ENCODE results near the gene DNM2. TPM values are rescaled to one million over a fixed set of nuclear protein-coding genes. Genes with fewer than 3 reads are reported as not detected.
"Not testable (repeated sequence)": the region's sequence is repeated elsewhere in the genome, so short reads cannot be mapped to it uniquely, and the experiment has no call there.

The DNM2 gene
- total and polyA plus RNA-seq, 8 donors: 77.8 to 541 (median 277) TPM

DNA sequence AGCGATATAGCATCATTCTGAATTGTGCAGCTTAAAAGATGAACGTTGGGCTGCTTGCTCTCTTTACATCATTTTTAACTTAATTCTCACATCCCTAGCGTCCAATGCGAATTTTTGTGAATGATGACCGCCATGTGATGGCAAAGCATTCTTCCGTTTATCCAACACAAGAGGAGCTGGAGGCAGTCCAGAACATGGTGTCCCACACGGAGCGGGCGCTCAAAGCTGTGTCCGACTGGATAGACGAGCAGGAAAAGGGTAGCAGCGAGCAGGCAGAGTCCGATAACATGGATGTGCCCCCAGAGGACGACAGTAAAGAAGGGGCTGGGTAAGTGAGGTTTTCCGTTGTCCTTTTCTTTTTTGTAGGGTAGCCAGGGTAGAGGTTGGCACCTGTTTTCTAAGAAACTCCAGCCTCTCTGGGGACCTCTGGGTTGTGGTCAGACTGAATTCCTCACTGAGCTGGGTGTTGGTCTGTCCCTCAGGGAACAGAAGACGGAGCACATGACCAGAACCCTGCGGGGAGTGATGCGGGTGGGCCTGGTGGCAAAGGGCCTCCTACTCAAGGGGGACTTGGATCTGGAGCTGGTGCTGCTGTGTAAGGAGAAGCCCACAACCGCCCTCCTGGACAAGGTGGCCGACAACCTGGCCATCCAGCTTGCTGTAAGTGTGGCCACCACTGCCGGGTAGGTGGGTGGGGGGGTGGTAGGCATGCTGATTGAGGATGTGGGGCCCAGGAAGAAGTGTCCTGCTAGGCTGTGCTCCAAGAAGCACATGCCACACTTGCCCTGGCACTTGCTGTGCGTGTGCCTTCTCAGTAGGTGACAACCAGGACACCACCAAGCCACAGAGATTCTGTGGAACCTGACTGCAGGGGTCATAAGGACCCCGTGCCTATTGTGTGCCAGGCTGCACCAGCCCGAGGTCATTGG is 46.7 kb upstream of the DNM2 start:
- no peak for DNase-seq
- no peak overlapping the region for H3K4me3 ChIP-seq
- peaks cover 24 to 66% (median 63%) of the 10 kb centered on the region in 4 donors for H3K36me3 ChIP-seq
- no peak for TF ChIP-seq POLR2AphosphoS5 (IDR thresholded peaks at IDR 0.05)
- TF ChIP-seq, protein P1, sequence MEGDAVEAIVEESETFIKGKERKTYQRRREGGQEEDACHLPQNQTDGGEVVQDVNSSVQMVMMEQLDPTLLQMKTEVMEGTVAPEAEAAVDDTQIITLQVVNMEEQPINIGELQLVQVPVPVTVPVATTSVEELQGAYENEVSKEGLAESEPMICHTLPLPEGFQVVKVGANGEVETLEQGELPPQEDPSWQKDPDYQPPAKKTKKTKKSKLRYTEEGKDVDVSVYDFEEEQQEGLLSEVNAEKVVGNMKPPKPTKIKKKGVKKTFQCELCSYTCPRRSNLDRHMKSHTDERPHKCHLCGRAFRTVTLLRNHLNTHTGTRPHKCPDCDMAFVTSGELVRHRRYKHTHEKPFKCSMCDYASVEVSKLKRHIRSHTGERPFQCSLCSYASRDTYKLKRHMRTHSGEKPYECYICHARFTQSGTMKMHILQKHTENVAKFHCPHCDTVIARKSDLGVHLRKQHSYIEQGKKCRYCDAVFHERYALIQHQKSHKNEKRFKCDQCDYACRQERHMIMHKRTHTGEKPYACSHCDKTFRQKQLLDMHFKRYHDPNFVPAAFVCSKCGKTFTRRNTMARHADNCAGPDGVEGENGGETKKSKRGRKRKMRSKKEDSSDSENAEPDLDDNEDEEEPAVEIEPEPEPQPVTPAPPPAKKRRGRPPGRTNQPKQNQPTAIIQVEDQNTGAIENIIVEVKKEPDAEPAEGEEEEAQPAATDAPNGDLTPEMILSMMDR (IDR thresholded peaks at IDR 0.05): no peak
- no peak for TF ChIP-seq POLR2A (IDR thresholded peaks at IDR 0.05)
- TF ChIP-seq EP300 (IDR thresholded peaks at IDR 0.05): no peak
- H3K27me3 ChIP-seq: no peaks in the 10 kb centered on the region
- H3K9me3 ChIP-seq: no peaks in the 10 kb centered on the region
- 76 to 85% (median 82%) methylated on average over 22 to 24 of the region's 24 CpGs for WGBS, 5 donors
- intact Hi-C loops (cut with DNase I; ENCODE audit: low total_unique reads): no loop called here
- H3K4me1 ChIP-seq: peaks cover 0 to 72% (median 50%) of the 10 kb centered on the region in 4 donors
- H3K27ac ChIP-seq: no peak overlapping the region

GRCh38 chr19:10671922-10672321 is 46.0 kb upstream of the DNM2 start:
- H3K27ac ChIP-seq; H3K4me3 ChIP-seq; H3K9me3 ChIP-seq; intact Hi-C loops (cut with DNase I; ENCODE audit: low total_unique reads); H3K27me3 ChIP-seq; DNase-seq: not testable (repeated sequence)
- 82 to 92% (median 89%) methylated on average over 3 of the region's 3 CpGs for WGBS, 5 donors
- H3K4me1 ChIP-seq: peaks cover 0 to 64% (median 44%) of the 10 kb centered on the region in 4 donors
- H3K36me3 ChIP-seq: peaks cover 27 to 71% (median 65%) of the 10 kb centered on the region in 4 donors

DNA sequence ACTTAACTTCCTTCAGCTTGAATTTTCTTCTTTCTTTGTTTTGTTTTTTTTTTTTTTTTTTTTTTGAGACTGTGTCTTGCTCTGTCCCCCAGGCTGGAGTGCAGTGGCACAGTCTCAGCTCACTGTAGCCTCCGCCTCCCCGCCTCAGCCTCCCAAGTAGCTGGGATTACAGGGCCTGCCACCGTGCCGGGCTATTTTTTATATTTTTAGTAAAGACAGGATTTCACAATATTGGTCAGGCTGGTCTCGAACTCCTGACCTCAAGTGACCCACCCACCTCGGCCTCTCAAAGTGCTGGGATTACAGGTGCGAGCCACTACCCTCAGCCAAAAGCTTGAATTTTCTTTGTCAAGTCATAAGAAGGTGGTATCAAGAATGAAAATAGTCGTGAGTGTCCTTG is 42.7 kb upstream of the DNM2 start:
- H3K9me3 ChIP-seq; DNase-seq; H3K4me3 ChIP-seq; intact Hi-C loops (cut with DNase I; ENCODE audit: low total_unique reads); H3K27me3 ChIP-seq; H3K27ac ChIP-seq: not testable (repeated sequence)
- Histone ChIP-seq H3K36me3 (peaks cover 60 to 94% (median 89%) of the 10 kb centered on the region in 4 donors), H3K4me1 (peaks cover 0 to 43% (median 22%) of the 10 kb centered on the region in 4 donors)
- WGBS, 5 donors: 80 to 91% (median 90%) methylated on average over 8 of the region's 8 CpGs

GRCh38 chr19:10677751-10678150 is 40.1 kb upstream of the DNM2 start:
- 30 to 66% (median 56%) methylated on average over 10 to 13 of the region's 13 CpGs for WGBS, 5 donors
- H3K36me3 ChIP-seq: peaks cover 73 to 98% (median 92%) of the 10 kb centered on the region in 4 donors
- intact Hi-C loops (cut with DNase I; ENCODE audit: low total_unique reads): no loop called here
- TF ChIP-seq POLR2AphosphoS5 (IDR thresholded peaks at IDR 0.05) (peak in 1 of 3 donors; percentile 22), EP300 (IDR thresholded peaks at IDR 0.05) (no peak)
- H3K27ac ChIP-seq: peak overlapping the region in 1 of 5 donors; percentile 7
- peak in 1 of 2 donors; percentile 82 for DNase-seq
- no peaks in the 10 kb centered on the region for H3K9me3 ChIP-seq
- H3K4me1 ChIP-seq: peaks cover 0 to 20% (median 5%) of the 10 kb centered on the region in 4 donors
- H3K4me3 ChIP-seq: no peak overlapping the region
- H3K27me3 ChIP-seq: no peaks in the 10 kb centered on the region

DNA sequence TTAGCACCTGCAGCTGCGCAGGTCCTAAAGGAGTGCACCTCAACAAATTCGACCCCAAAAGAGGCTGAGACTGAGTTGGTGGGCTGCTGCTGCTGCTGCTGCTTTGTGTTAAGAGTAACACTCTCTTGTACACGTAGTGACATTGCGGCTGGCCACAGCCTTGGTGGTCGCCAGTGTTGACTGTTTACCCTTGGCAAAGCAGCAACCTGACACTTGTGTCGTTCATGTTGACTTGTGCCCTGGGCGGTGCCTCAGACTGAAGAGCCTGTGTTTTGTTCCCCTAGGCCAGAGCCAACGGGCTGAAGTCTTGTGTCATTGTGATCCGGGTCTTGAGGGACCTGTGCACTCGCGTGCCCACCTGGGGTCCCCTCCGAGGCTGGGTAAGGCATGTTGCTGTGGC is 39.1 kb upstream of the DNM2 start:
- Histone ChIP-seq H3K9me3 (no peaks in the 10 kb centered on the region), H3K27ac (no peak overlapping the region), H3K4me1 (peaks cover 0 to 12% (median 5%) of the 10 kb centered on the region in 4 donors), H3K4me3 (no peak overlapping the region), H3K36me3 (peaks cover 79 to 98% (median 92%) of the 10 kb centered on the region in 4 donors), H3K27me3 (no peaks in the 10 kb centered on the region)
- intact Hi-C loops (cut with DNase I; ENCODE audit: low total_unique reads): no loop called here
- 85 to 90% (median 85%) methylated on average over 9 to 12 of the region's 12 CpGs for WGBS, 5 donors
- TF ChIP-seq POLR2A (IDR thresholded peaks at IDR 0.05): no peak
- DNase-seq: no peak

- H3K36me3 ChIP-seq: peaks cover 87 to 100% (median 96%) of the 10 kb centered on the region in 4 donors
- intact Hi-C loops (cut with DNase I; ENCODE audit: low total_unique reads): no loop called here
- H3K4me1 ChIP-seq: peaks cover 0 to 12% (median 5%) of the 10 kb centered on the region in 4 donors
- TF ChIP-seq POLR2A (IDR thresholded peaks at IDR 0.05) (no peak), POLR2AphosphoS5 (IDR thresholded peaks at IDR 0.05) (no peak), EP300 (IDR thresholded peaks at IDR 0.05) (no peak)
- TF ChIP-seq, protein P1 (IDR thresholded peaks at IDR 0.05): no peak
- 93 to 96% (median 95%) methylated on average over 8 to 18 of the region's 18 CpGs for WGBS, 5 donors
- no peak for DNase-seq
- H3K9me3 ChIP-seq: no peaks in the 10 kb centered on the region
- no peak overlapping the region for H3K4me3 ChIP-seq
- no peaks in the 10 kb centered on the region for H3K27me3 ChIP-seq
- H3K27ac ChIP-seq: no peak overlapping the region
These were observed 38.1 kb upstream of the DNM2 start for GRCh38 chr19:10679743-10680142.
